Skeletal muscle satellite cell (primary cell): Measurements from ENCODE around the gene ESR2.

Experiments
- H3K27me3 ChIP-seq: 2 replicates; pipeline ENCODE4 v1.7.0; 2013; ENCODE audit warnings: low read length; ENCODE audit not compliant: control insufficient read depth, insufficient read depth
- H3K36me3 ChIP-seq: 2 replicates; pipeline ENCODE4 v1.7.0; 2013; ENCODE audit warnings: mild to moderate bottlenecking, control low read depth, low read length; ENCODE audit not compliant: insufficient read depth
- H3K4me1 ChIP-seq: 2 replicates; pipeline ENCODE4 v1.7.0; 2013; ENCODE audit warnings: low read length; ENCODE audit not compliant: control insufficient read depth, insufficient read depth
- H3K4me2 ChIP-seq: 2 replicates; pipeline ENCODE4 v1.7.0; 2013; ENCODE audit warnings: mild to moderate bottlenecking, low read length
- H3K4me3 ChIP-seq: 2 replicates; pipeline ENCODE4 v1.7.0; 2013; ENCODE audit warnings: low read length
- H3K9ac ChIP-seq: 2 replicates; pipeline ENCODE4 v1.7.0; 2013; ENCODE audit warnings: mild to moderate bottlenecking, low read depth, low read length, moderate library complexity
- H3K9me3 ChIP-seq: replicated peaks from 2 replicates; pipeline ENCODE4 v1.7.0; 2013; ENCODE audit warnings: mild to moderate bottlenecking, control low read depth, low read length

Gene ESR2

GRCh38 chr14:64234877-64235651 lies 59.1 kb downstream of the ESR2 start:
- Histone ChIP-seq H3K4me3 (no peak overlapping the region), H3K36me3 (no peaks in the 10 kb centered on the region), H3K4me2 (no peak overlapping the region), H3K9ac (no peak overlapping the region), H3K4me1 (peaks cover 35% of the 10 kb centered on the region), H3K27me3 (peaks cover 7% of the 10 kb centered on the region), H3K9me3 (no peaks in the 10 kb centered on the region)

DNA sequence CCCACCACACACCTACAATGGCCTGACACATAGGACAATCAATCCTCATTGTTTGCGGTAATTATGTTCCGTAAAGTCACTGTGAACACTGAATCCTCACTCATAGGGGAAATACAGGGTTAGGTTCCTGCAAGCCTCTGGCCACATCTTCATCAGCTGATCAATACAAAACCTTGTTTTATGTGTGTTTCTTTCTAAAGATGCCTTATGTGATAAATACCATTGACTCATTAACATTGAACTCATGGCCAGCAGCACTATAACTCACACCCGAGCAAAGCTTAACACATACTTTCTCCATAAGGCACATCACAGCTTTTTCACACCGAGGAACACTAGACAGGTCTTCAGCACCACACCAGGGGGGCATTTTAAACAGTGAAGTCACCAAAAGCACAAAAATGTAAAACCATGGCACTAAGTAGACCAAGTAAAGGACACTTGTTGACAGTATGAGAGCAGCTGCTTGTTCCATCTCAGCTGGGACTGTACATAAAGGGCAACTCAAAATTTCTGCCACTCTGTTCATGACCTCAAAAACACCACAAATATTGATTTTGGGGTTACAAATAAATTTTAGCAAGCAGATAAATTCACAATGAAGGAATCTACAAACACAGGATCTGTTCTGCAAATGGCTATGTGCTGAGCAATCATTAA lies 60.5 kb downstream of the ESR2 start:
- peaks cover 34% of the 10 kb centered on the region for H3K4me1 ChIP-seq
- H3K9me3 ChIP-seq: no peaks in the 10 kb centered on the region

GRCh38 chr14:64232944-64233343 lies 61.2 kb downstream of the ESR2 start:
- no peaks in the 10 kb centered on the region for H3K36me3 ChIP-seq
- peak overlapping the region; percentile 61 for H3K4me2 ChIP-seq
- H3K9ac ChIP-seq: peak overlapping the region; percentile 43
- peaks cover 7% of the 10 kb centered on the region for H3K27me3 ChIP-seq
- H3K4me1 ChIP-seq: peaks cover 30% of the 10 kb centered on the region
- H3K9me3 ChIP-seq: no peaks in the 10 kb centered on the region
- peak overlapping the region; percentile 10 for H3K4me3 ChIP-seq

More for the DNA sequence above, 60.5 kb downstream of the ESR2 start:
- H3K4me3 ChIP-seq: no peak overlapping the region
- H3K36me3 ChIP-seq: no peaks in the 10 kb centered on the region
- peaks cover 7% of the 10 kb centered on the region for H3K27me3 ChIP-seq
- no peak overlapping the region for H3K4me2 ChIP-seq
- H3K9ac ChIP-seq: no peak overlapping the region

GRCh38 chr14:64232095-64232838 lies 61.9 kb downstream of the ESR2 start:
- Histone ChIP-seq H3K4me1 (peaks cover 30% of the 10 kb centered on the region), H3K4me2 (peak overlapping the region; percentile 61), H3K9me3 (no peaks in the 10 kb centered on the region), H3K36me3 (no peaks in the 10 kb centered on the region), H3K4me3 (peak overlapping the region; percentile 25), H3K27me3 (peaks cover 7% of the 10 kb centered on the region), H3K9ac (peak overlapping the region; percentile 43)

GRCh38 chr14:64229489-64229888 lies 64.7 kb downstream of the ESR2 start:
- H3K9ac ChIP-seq: no peak overlapping the region
- H3K4me2 ChIP-seq: no peak overlapping the region
- no peaks in the 10 kb centered on the region for H3K36me3 ChIP-seq
- peaks cover 2% of the 10 kb centered on the region for H3K27me3 ChIP-seq
- H3K9me3 ChIP-seq: no peaks in the 10 kb centered on the region
- peaks cover 23% of the 10 kb centered on the region for H3K4me1 ChIP-seq
- H3K4me3 ChIP-seq: no peak overlapping the region

DNA sequence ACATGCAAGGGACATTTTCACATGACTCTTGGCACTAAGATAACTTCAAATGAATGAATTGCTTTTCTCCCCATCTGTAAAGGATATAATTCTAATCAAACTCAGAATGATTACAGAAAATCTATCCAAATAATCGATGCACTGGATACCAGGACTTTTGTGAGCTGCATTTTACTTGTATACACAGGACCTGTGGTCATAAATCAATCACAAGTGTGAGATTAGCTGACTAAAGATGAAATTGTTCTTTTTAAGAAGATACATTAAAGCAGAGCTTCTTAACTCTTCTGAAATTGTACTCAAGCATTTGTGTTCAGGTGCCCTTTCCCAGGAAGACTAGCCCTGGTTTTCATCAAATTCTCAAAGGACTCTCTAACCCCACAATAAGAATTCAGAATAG lies 66.3 kb downstream of the ESR2 start:
- H3K4me2 ChIP-seq: no peak overlapping the region
- H3K4me1 ChIP-seq: peaks cover 15% of the 10 kb centered on the region
- H3K9ac ChIP-seq: no peak overlapping the region
- H3K36me3 ChIP-seq: no peaks in the 10 kb centered on the region
- no peak overlapping the region for H3K4me3 ChIP-seq
- H3K27me3 ChIP-seq: no peaks in the 10 kb centered on the region
- no peaks in the 10 kb centered on the region for H3K9me3 ChIP-seq

GRCh38 chr14:64225151-64225757 lies 68.9 kb downstream of the ESR2 start:
- H3K36me3 ChIP-seq: no peaks in the 10 kb centered on the region
- no peak overlapping the region for H3K9ac ChIP-seq
- H3K27me3 ChIP-seq: no peaks in the 10 kb centered on the region

GRCh38 chr14:64221391-64222003 lies 72.7 kb downstream of the ESR2 start:
- Histone ChIP-seq H3K36me3 (no peaks in the 10 kb centered on the region), H3K4me3 (no peak overlapping the region), H3K4me1 (peaks cover 6% of the 10 kb centered on the region), H3K4me2 (no peak overlapping the region), H3K27me3 (no peaks in the 10 kb centered on the region), H3K9ac (no peak overlapping the region), H3K9me3 (no peaks in the 10 kb centered on the region)

More at GRCh38 chr14:64225151-64225757, 68.9 kb downstream of the ESR2 start:
- Histone ChIP-seq H3K4me3 (no peak overlapping the region), H3K9me3 (no peaks in the 10 kb centered on the region), H3K4me2 (no peak overlapping the region), H3K4me1 (peaks cover 6% of the 10 kb centered on the region)

DNA sequence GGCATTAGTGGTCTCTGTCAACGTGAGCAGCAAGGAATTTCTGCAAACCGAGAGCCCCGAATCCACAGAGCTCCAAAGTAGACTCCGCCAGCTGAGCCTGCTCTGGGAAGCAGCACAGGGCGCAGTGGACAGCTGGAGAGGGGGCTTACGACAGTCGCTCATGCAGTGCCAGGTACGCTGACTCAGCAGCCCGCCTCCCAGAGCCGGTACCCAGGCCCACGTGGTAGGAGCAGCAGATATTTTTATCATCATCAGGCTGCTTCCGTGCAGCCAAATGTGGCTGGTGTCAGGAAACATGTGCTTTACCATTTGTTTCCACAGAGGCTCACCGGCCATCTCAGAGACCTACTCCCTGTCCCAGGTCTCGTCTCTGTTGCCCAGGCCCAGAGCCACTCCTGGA lies 73.7 kb downstream of the ESR2 start:
- Histone ChIP-seq H3K36me3 (no peaks in the 10 kb centered on the region), H3K9me3 (no peaks in the 10 kb centered on the region), H3K9ac (no peak overlapping the region), H3K27me3 (no peaks in the 10 kb centered on the region), H3K4me3 (no peak overlapping the region), H3K4me2 (no peak overlapping the region), H3K4me1 (peaks cover 6% of the 10 kb centered on the region)

- Histone ChIP-seq H3K9ac (no peak overlapping the region), H3K4me1 (peaks cover 6% of the 10 kb centered on the region), H3K9me3 (no peaks in the 10 kb centered on the region), H3K4me3 (no peak overlapping the region), H3K27me3 (no peaks in the 10 kb centered on the region), H3K4me2 (no peak overlapping the region), H3K36me3 (no peaks in the 10 kb centered on the region)
These were observed 74.1 kb downstream of the ESR2 start for GRCh38 chr14:64220056-64220455.
